ENCODE results near the gene NRIP1. TPM values are rescaled to one million over a fixed set of nuclear protein-coding genes. Genes with fewer than 3 reads are reported as not detected.

NRIP1 gene
- total and polyA plus RNA-seq, 10 of the 15 experiments (the other 5 are each of a cell fraction or from before 2014, with no cell fraction given) = 2.9 to 26.1 (median 9.3) TPM

DNA sequence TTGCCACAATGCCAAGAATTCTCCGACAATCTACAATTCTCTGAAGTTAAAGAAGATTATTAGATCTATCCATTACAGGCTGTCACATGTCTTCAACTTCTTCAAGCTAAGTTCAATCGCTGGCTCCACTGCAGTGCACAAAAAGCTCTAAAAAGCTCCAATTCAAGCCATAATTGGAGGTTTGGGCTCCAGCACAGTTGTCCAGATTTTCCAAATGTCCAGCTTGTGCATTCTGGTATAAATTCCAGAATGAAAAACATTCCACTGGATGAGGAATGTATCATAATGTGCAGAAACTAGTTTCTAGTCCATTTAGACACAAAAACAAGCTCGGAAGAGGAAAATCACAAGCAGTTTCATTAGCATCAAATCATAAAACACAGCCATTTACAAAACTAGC, 138.6 kb downstream of the NRIP1 start:
- H4K20me1 ChIP-seq (ENCODE audit: control insufficient read depth, insufficient read depth) = no peaks in the 10 kb centered on the region
- FAIRE-seq = no peak
- POLR2A ChIA-PET = no interaction called here

GRCh38 chr21:14923468-14923867, 141.3 kb downstream of the NRIP1 start:
- Histone ChIP-seq H3K4me3 (no peak overlapping the region), H3K9me3 (replicated peaks; ENCODE audit: control insufficient read depth, insufficient read depth, low read length) (no peaks in the 10 kb centered on the region), H3K4me1 (ENCODE audit: control insufficient read depth, insufficient read depth, low read length) (no peaks in the 10 kb centered on the region), H3K27me3 (replicated peaks in 1 of 2; ENCODE audit: control insufficient read depth in 2 of 2, insufficient read depth in 2 of 2, low read length in 1 of 2) (no peaks in the 10 kb centered on the region), H2AFZ (ENCODE audit: control insufficient read depth, low read depth, low read length) (no peak overlapping the region), H3K4me2 (ENCODE audit: control insufficient read depth, insufficient read depth) (no peak overlapping the region), H3K36me3 (ENCODE audit: control insufficient read depth in 2 of 2, insufficient read depth in 2 of 2, low read length in 1 of 2) (no peaks in the 10 kb centered on the region), H3K79me2 (ENCODE audit: control insufficient read depth, insufficient read depth, low read length) (no peaks in the 10 kb centered on the region), H3K27ac (ENCODE audit: control insufficient read depth, insufficient read depth) (no peak overlapping the region), H4K20me1 (ENCODE audit: control insufficient read depth, insufficient read depth) (no peaks in the 10 kb centered on the region), H3K9ac (ENCODE audit: control insufficient read depth, insufficient read depth, low read length) (no peak overlapping the region)
- BruUV-seq (replicated peaks) = no TSS peak
- ChIA-PET SMC1A (ENCODE audit: uncharacterized antibody, unreplicated experiment) (no interaction called here), CTCF (no interaction called here), POLR2A (no interaction called here), RAD21 (ENCODE audit: unreplicated experiment) (no interaction called here)
- WGBS (ENCODE audit: insufficient coverage, insufficient replicate concordance, low lambda C conversion rate, missing lambda C conversion rate) = 6% methylated on average over 1 of the region's 1 CpG
- in situ Hi-C loops (cut with MboI) = loop anchor here (5.0 kb wide), 1 partner anchor 49 kb away; no protein-coding TSS in a partner anchor
- ATAC-seq = no peak
- intact Hi-C loops (cut with micrococcal nuclease; ENCODE audit: unreplicated experiment) = no loop called here
- no peak for FAIRE-seq
- no peak for DNase-seq (ENCODE audit: low read depth, low spot score)
- TF ChIP-seq TCF7 (IDR thresholded peaks at IDR 0.05; ENCODE audit: borderline replicate concordance) = no peak
- TF ChIP-seq, protein P1, sequence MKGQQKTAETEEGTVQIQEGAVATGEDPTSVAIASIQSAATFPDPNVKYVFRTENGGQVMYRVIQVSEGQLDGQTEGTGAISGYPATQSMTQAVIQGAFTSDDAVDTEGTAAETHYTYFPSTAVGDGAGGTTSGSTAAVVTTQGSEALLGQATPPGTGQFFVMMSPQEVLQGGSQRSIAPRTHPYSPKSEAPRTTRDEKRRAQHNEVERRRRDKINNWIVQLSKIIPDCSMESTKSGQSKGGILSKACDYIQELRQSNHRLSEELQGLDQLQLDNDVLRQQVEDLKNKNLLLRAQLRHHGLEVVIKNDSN (IDR thresholded peaks at IDR 0.05; ENCODE audit: borderline replicate concordance, extremely low read length, insufficient read depth, low read depth, low read length) = no peak
- no peak for TF ChIP-seq SKIL (IDR thresholded peaks at IDR 0.05; ENCODE audit: low read depth, poor library complexity, severe bottlenecking)
- TF ChIP-seq STAT1 (conservative IDR thresholded peaks at IDR 0.05) = no peak
- no peak for TF ChIP-seq SMAD1 (IDR thresholded peaks at IDR 0.05; ENCODE audit: low read depth, partially characterized antibody)
- no peak for TF ChIP-seq SP1 (IDR thresholded peaks at IDR 0.05; ENCODE audit: low read depth, low read length)
- TF ChIP-seq, protein P2, sequence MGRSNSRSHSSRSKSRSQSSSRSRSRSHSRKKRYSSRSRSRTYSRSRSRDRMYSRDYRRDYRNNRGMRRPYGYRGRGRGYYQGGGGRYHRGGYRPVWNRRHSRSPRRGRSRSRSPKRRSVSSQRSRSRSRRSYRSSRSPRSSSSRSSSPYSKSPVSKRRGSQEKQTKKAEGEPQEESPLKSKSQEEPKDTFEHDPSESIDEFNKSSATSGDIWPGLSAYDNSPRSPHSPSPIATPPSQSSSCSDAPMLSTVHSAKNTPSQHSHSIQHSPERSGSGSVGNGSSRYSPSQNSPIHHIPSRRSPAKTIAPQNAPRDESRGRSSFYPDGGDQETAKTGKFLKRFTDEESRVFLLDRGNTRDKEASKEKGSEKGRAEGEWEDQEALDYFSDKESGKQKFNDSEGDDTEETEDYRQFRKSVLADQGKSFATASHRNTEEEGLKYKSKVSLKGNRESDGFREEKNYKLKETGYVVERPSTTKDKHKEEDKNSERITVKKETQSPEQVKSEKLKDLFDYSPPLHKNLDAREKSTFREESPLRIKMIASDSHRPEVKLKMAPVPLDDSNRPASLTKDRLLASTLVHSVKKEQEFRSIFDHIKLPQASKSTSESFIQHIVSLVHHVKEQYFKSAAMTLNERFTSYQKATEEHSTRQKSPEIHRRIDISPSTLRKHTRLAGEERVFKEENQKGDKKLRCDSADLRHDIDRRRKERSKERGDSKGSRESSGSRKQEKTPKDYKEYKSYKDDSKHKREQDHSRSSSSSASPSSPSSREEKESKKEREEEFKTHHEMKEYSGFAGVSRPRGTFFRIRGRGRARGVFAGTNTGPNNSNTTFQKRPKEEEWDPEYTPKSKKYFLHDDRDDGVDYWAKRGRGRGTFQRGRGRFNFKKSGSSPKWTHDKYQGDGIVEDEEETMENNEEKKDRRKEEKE (IDR thresholded peaks at IDR 0.05) = no peak
- no peak for TF ChIP-seq NFYA (IDR thresholded peaks at IDR 0.05; ENCODE audit: borderline replicate concordance, low read depth, low read length)
- TF ChIP-seq ZNF274 (IDR thresholded peaks at IDR 0.05; ENCODE audit: insufficient read depth, insufficient read length) = no peak
- TF ChIP-seq ZNF217 (IDR thresholded peaks at IDR 0.05) = no peak
- no peak for TF ChIP-seq CHD2 (IDR thresholded peaks at IDR 0.05; ENCODE audit: borderline replicate concordance, low read depth, low read length)

More for the DNA sequence above, 138.6 kb downstream of the NRIP1 start:
- Histone ChIP-seq H3K4me2 (ENCODE audit: control insufficient read depth, insufficient read depth) (no peak overlapping the region), H3K27ac (ENCODE audit: control insufficient read depth, insufficient read depth) (no peak overlapping the region), H3K9me3 (replicated peaks; ENCODE audit: control insufficient read depth, insufficient read depth, low read length) (no peaks in the 10 kb centered on the region), H3K4me3 (no peak overlapping the region), H3K27me3 (replicated peaks in 1 of 2; ENCODE audit: control insufficient read depth in 2 of 2, insufficient read depth in 2 of 2, low read length in 1 of 2) (no peaks in the 10 kb centered on the region), H3K79me2 (ENCODE audit: control insufficient read depth, insufficient read depth, low read length) (no peaks in the 10 kb centered on the region), H3K36me3 (ENCODE audit: control insufficient read depth in 2 of 2, insufficient read depth in 2 of 2, low read length in 1 of 2) (no peaks in the 10 kb centered on the region), H2AFZ (ENCODE audit: control insufficient read depth, low read depth, low read length) (no peak overlapping the region), H3K9ac (ENCODE audit: control insufficient read depth, insufficient read depth, low read length) (no peak overlapping the region), H3K4me1 (ENCODE audit: control insufficient read depth, insufficient read depth, low read length) (no peaks in the 10 kb centered on the region)
- DNase-seq (ENCODE audit: low read depth, low spot score) (no peak), ATAC-seq (no peak)
- RAD21 ChIA-PET (ENCODE audit: unreplicated experiment) = no interaction called here
- SMC1A ChIA-PET (ENCODE audit: uncharacterized antibody, unreplicated experiment) = interaction anchor here (1.3 kb wide), 1 partner anchor 48 kb away, joined by 3 read pairs; no protein-coding TSS in a partner anchor
- TF ChIP-seq POLR2AphosphoS5 (IDR thresholded peaks at IDR 0.05; ENCODE audit: low read length) (no peak), RELA (IDR thresholded peaks at IDR 0.05; ENCODE audit: borderline replicate concordance, partially characterized antibody) (no peak), MEF2A (IDR thresholded peaks at IDR 0.05; ENCODE audit: insufficient read depth, low read depth, low read length) (no peak)
- WGBS (ENCODE audit: insufficient coverage, insufficient replicate concordance, low lambda C conversion rate, missing lambda C conversion rate) = 21% methylated on average over 3 of the region's 3 CpGs
- intact Hi-C loops (cut with micrococcal nuclease; ENCODE audit: unreplicated experiment) = no loop called here
- in situ Hi-C loops (cut with MboI) = no loop called here
- CTCF ChIA-PET = interaction anchor here (1.4 kb wide), 1 partner anchor 62 kb away, joined by 4 read pairs; no protein-coding TSS in a partner anchor
- BruUV-seq (replicated peaks) = no TSS peak

Measured in GM12878 (cell line).